Measurements from ENCODE around the gene ATP8A2.
"Not testable (repeated sequence)": the region's sequence is repeated elsewhere in the genome, so short reads cannot be mapped to it uniquely, and the experiment has no call there.

Gene ATP8A2

DNA sequence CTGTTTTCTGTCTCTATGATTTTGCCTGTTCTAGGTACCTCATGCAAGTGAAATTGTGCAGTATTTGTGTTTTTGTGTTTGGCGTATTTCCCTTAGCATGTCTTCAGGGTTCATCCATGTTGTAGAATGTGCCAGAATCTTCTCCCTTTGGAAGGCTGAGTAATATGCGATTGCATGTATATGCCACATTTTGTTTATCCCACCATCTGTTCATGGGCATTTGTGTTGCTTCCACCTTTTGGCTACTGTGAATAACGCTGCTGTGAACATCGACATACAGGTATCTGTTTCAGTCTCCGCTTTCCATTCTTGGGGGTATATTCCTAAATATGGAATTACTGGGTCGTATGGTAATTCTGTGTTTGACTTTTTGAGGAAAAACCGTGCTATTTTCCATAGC, 190.0 kb downstream of the ATP8A2 start:
- DNase-seq (ENCODE audit: low spot score) = no peak

DNA sequence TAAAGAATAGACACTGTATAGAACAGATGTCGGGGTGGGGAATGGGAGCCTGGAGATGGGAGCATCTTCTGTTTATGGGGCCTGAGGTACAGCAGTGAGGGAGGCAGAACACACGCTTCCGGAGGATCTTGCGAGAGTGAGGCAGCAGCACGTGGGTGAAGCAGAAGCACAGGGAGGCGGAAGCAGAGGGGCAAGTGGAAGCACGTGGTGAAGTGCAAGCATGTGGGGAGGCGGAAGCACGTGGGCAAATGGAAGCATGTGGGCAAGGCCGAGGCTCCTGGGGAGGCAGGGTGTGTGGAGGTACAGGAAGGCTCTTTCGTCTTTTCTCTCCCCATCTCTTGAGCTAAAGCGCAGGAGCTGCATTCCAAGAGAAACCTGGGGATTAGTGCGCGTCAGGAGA, 198.4 kb downstream of the ATP8A2 start:
- TF ChIP-seq, protein P1, sequence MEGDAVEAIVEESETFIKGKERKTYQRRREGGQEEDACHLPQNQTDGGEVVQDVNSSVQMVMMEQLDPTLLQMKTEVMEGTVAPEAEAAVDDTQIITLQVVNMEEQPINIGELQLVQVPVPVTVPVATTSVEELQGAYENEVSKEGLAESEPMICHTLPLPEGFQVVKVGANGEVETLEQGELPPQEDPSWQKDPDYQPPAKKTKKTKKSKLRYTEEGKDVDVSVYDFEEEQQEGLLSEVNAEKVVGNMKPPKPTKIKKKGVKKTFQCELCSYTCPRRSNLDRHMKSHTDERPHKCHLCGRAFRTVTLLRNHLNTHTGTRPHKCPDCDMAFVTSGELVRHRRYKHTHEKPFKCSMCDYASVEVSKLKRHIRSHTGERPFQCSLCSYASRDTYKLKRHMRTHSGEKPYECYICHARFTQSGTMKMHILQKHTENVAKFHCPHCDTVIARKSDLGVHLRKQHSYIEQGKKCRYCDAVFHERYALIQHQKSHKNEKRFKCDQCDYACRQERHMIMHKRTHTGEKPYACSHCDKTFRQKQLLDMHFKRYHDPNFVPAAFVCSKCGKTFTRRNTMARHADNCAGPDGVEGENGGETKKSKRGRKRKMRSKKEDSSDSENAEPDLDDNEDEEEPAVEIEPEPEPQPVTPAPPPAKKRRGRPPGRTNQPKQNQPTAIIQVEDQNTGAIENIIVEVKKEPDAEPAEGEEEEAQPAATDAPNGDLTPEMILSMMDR (IDR thresholded peaks at IDR 0.05; ENCODE audit: poor library complexity, severe bottlenecking) = no peak

More for the DNA sequence above, 190.0 kb downstream of the ATP8A2 start:
- Histone ChIP-seq H3K27me3 (ENCODE audit: insufficient read depth, poor library complexity, severe bottlenecking) (no peaks in the 10 kb centered on the region), H3K9me3 (ENCODE audit: severe bottlenecking) (no peaks in the 10 kb centered on the region), H3K4me3 (ENCODE audit: severe bottlenecking) (no peak overlapping the region), H3K27ac (ENCODE audit: poor library complexity, severe bottlenecking) (no peak overlapping the region), H3K4me1 (ENCODE audit: insufficient read depth, poor library complexity, severe bottlenecking) (no peaks in the 10 kb centered on the region), H3K36me3 (ENCODE audit: low read depth) (no peaks in the 10 kb centered on the region)
- no peak for ATAC-seq (ENCODE audit: low read depth)
- TF ChIP-seq, protein P1 (IDR thresholded peaks at IDR 0.05; ENCODE audit: poor library complexity, severe bottlenecking) = no peak

DNA sequence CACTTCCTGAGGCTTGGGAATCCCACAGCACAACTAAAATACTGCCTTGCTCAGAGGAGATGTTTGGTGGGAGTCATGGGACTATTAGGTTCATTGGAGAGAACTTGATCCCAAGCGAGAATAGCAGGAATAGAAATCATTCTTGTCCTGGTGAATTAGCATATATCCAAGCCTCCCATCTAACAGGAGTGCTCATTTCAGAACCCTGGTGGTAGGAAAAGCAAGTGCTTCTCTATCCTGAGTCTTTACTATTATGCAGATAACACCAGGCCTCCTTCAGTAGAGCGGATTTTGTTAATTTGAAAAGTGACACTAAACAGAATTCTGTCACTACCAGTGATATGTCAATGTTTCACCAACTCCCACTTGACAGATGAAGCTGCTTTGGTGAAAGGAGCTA, 199.5 kb downstream of the ATP8A2 start:
- TF ChIP-seq, protein P1 (IDR thresholded peaks at IDR 0.05; ENCODE audit: poor library complexity, severe bottlenecking) = no peak
- no peak for DNase-seq (ENCODE audit: low spot score)
- Histone ChIP-seq H3K36me3 (ENCODE audit: low read depth) (no peaks in the 10 kb centered on the region), H3K4me1 (ENCODE audit: insufficient read depth, poor library complexity, severe bottlenecking) (no peaks in the 10 kb centered on the region), H3K4me3 (ENCODE audit: severe bottlenecking) (no peak overlapping the region), H3K9me3 (ENCODE audit: severe bottlenecking) (no peaks in the 10 kb centered on the region), H3K27me3 (ENCODE audit: insufficient read depth, poor library complexity, severe bottlenecking) (no peaks in the 10 kb centered on the region), H3K27ac (ENCODE audit: poor library complexity, severe bottlenecking) (no peak overlapping the region)
- ATAC-seq (ENCODE audit: low read depth) = no peak

More for the DNA sequence above, 198.4 kb downstream of the ATP8A2 start:
- ATAC-seq (ENCODE audit: low read depth) (no peak), DNase-seq (ENCODE audit: low spot score) (no peak)
- no peak overlapping the region for H3K27ac ChIP-seq (ENCODE audit: poor library complexity, severe bottlenecking)
- H3K36me3 ChIP-seq (ENCODE audit: low read depth) = no peaks in the 10 kb centered on the region
- no peaks in the 10 kb centered on the region for H3K4me1 ChIP-seq (ENCODE audit: insufficient read depth, poor library complexity, severe bottlenecking)
- H3K27me3 ChIP-seq (ENCODE audit: insufficient read depth, poor library complexity, severe bottlenecking) = no peaks in the 10 kb centered on the region
- H3K9me3 ChIP-seq (ENCODE audit: severe bottlenecking) = no peaks in the 10 kb centered on the region
- H3K4me3 ChIP-seq (ENCODE audit: severe bottlenecking) = no peak overlapping the region

DNA sequence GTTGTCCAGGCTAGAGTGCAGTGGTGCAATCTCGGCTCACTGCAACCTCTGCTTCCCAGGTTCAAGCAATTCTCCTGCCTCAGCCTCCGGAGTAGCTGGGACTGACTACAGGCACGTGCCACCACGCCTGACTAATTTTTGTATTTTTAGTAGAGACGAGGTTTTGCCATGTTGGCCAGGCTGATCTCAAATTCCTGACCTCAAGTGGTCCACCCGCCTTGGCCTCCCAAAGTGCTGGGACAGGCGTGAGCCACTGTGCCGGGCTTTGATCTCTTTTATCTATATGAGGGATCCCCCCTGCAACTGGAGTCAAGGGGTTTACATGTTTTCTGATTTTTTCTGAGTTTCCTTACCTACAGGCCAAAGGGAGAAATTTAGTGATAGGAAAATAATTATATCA, 200.4 kb downstream of the ATP8A2 start:
- not testable (repeated sequence) for H3K4me1 ChIP-seq (ENCODE audit: insufficient read depth, poor library complexity, severe bottlenecking); H3K27me3 ChIP-seq (ENCODE audit: insufficient read depth, poor library complexity, severe bottlenecking); DNase-seq (ENCODE audit: low spot score); H3K27ac ChIP-seq (ENCODE audit: poor library complexity, severe bottlenecking); ATAC-seq (ENCODE audit: low read depth); H3K4me3 ChIP-seq (ENCODE audit: severe bottlenecking); H3K9me3 ChIP-seq (ENCODE audit: severe bottlenecking); H3K36me3 ChIP-seq (ENCODE audit: low read depth)

DNA sequence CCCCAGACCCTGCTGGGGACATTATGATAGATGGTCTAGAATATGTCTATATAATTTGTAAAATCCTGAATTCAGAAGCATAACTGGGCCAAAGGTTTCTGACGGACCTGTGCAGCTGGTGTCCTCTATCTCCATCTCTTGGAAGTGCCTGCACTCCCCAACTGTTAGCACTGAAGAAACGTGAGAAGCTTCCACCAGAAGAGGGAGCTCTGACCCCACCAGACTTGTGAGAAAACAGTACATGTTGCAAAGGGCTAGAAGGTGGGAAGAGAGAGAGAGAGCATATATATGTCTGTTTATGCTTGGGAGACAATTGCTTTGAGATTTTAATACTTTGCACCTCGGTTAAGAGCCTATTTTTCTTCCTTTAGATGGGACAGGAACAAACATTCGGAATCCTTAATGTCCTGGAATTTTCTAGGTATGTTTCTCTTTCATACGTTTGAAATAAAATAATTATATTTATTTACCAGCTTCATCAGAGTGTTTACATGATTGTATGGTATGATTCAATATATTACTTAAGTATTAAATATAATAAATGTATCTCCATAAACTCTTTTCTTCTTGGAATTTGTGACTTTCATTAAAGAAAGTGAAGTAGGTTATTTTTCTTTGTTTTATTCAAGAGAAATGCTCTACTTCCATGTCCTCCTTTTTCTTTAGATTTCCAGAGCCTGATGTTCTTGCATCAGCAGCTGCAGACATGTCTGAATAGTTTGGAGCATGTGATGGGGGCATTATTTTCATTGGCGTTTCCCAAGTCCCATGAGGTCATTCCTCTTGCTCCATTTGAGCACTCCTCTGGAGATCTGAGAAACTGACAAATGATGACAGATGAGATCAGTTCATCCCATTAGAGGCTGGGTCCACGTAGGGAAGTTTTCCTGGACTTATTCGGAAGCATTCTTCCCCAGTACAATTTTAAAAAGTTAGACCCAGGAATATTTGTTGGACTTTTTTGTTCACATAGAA, 202.9 kb downstream of the ATP8A2 start:
- ATAC-seq (ENCODE audit: low read depth) (peak; percentile 95), DNase-seq (ENCODE audit: low spot score) (no peak)
- Histone ChIP-seq H3K9me3 (ENCODE audit: severe bottlenecking) (no peaks in the 10 kb centered on the region), H3K27me3 (ENCODE audit: insufficient read depth, poor library complexity, severe bottlenecking) (no peaks in the 10 kb centered on the region), H3K4me3 (ENCODE audit: severe bottlenecking) (no peak overlapping the region), H3K36me3 (ENCODE audit: low read depth) (no peaks in the 10 kb centered on the region), H3K27ac (ENCODE audit: poor library complexity, severe bottlenecking) (no peak overlapping the region), H3K4me1 (ENCODE audit: insufficient read depth, poor library complexity, severe bottlenecking) (no peaks in the 10 kb centered on the region)
- TF ChIP-seq, protein P1 (IDR thresholded peaks at IDR 0.05; ENCODE audit: poor library complexity, severe bottlenecking) = peak; percentile 87

Measured in RWPE2 (cell line).